DND-41 (cell line): Measurements from ENCODE around the gene TOX3.

Experiments
- ATAC-seq: fragments of 200-7000 bp; cut with Tn5 transposase; 3 replicates; pipeline ENCODE4 v1.9.1; 2021; ENCODE audit warnings: low read depth; ENCODE audit not compliant: insufficient read depth
- DNase-seq: peaks from one replicate; pipeline ENCODE4 v3.0.0-alpha.2; 2020
- H2AFZ ChIP-seq: 2 replicates; pipeline ENCODE4 v1.6.0; 2012; ENCODE audit warnings: low read depth, low read length
- H3K27ac ChIP-seq: 2 replicates; pipeline ENCODE4 v1.5.1; 2012; ENCODE audit warnings: low read length, inconsistent platforms
- H3K27me3 ChIP-seq: fragments of 200-600 bp; sonication (generic); 2 replicates; pipeline ENCODE4 v1.6.0; 2012; ENCODE audit warnings: low read length, mild to moderate bottlenecking, inconsistent platforms; ENCODE audit not compliant: insufficient read depth, poor library complexity
- H3K36me3 ChIP-seq: 2 replicates; pipeline ENCODE4 v1.5.1; 2012; ENCODE audit warnings: low read length, inconsistent platforms; ENCODE audit not compliant: insufficient read depth
- H3K4me1 ChIP-seq: 2 replicates; pipeline ENCODE4 v1.5.1; 2012; ENCODE audit warnings: mild to moderate bottlenecking, low read length; ENCODE audit not compliant: insufficient read depth
- H3K4me2 ChIP-seq: 2 replicates; pipeline ENCODE4 v1.6.0; 2012; ENCODE audit warnings: mild to moderate bottlenecking, moderate library complexity, low read length, inconsistent platforms; ENCODE audit not compliant: insufficient read depth
- H3K4me3 ChIP-seq, 2 experiments: fragments of 200-600 bp in 1 of 2; shearing (Covaris generic) in 1 of 2; 2 replicates each; pipeline ENCODE4 v1.5.1; 2012 to 2016; ENCODE audit warnings: inconsistent platforms in 2 of 2, low read length in 2 of 2, mild to moderate bottlenecking in 2 of 2, low read depth in 1 of 2, moderate library complexity in 1 of 2
- H3K79me2 ChIP-seq: 2 replicates; pipeline ENCODE4 v1.6.0; 2012; ENCODE audit warnings: low read length, inconsistent platforms; ENCODE audit not compliant: insufficient read depth
- H3K9ac ChIP-seq: 2 replicates; pipeline ENCODE4 v1.6.0; 2012; ENCODE audit warnings: low read depth, mild to moderate bottlenecking, inconsistent platforms, low read length, moderate library complexity
- H3K9me3 ChIP-seq: 2 replicates; pipeline ENCODE4 v1.5.1; 2012; ENCODE audit warnings: low read length, moderate library complexity, mild to moderate bottlenecking, inconsistent platforms; ENCODE audit not compliant: insufficient read depth, severe bottlenecking
- H4K20me1 ChIP-seq: 2 replicates; pipeline ENCODE4 v1.6.0; 2012; ENCODE audit warnings: low read length; ENCODE audit not compliant: insufficient read depth
- EZH2 ChIP-seq: IDR thresholded peaks from 3 replicates; pipeline ENCODE4 v1.6.1; 2012; ENCODE audit warnings: borderline replicate concordance, low read depth, mild to moderate bottlenecking, moderate library complexity, low read length, inconsistent platforms; ENCODE audit not compliant: severe bottlenecking
- TF ChIP-seq, protein P1 (sequence below): IDR thresholded peaks from 2 replicates; pipeline ENCODE4 v1.5.1; 2012; ENCODE audit warnings: borderline replicate concordance, low read length, moderate library complexity, mild to moderate bottlenecking; ENCODE audit not compliant: poor library complexity, severe bottlenecking; ENCODE audit errors: extremely low read depth

Gene TOX3

DNA sequence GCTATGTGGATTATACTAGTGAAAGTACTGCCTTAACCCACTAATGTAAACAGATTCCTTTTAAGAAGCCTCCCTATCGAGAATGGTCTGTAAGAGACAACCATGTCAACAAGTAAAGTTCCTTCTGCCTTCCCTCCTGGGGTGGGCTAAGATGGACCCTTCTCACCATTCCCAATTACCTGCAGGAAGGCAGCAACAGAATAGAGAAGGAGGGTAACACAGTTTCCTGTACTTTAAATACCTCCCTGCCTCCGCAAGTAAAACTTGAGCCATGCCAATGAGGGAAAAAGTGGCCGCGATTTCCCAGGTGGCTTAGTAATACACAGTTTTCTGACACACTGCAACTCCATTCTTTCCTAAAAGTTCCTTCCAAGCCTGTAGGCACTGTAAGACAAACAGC, 45.2 kb downstream of the TOX3 start:
- Histone ChIP-seq H3K79me2 (no peaks in the 10 kb centered on the region), H3K4me2 (no peak overlapping the region), H3K4me3 (no peak overlapping the region), H3K9ac (no peak overlapping the region), H3K27me3 (no peaks in the 10 kb centered on the region), H3K4me1 (no peaks in the 10 kb centered on the region), H3K27ac (no peak overlapping the region), H3K36me3 (no peaks in the 10 kb centered on the region), H4K20me1 (no peaks in the 10 kb centered on the region), H3K9me3 (no peaks in the 10 kb centered on the region), H2AFZ (no peak overlapping the region)
- DNase-seq = no peak
- ATAC-seq = no peak
- TF ChIP-seq EZH2 = no peak
- TF ChIP-seq, protein P1, sequence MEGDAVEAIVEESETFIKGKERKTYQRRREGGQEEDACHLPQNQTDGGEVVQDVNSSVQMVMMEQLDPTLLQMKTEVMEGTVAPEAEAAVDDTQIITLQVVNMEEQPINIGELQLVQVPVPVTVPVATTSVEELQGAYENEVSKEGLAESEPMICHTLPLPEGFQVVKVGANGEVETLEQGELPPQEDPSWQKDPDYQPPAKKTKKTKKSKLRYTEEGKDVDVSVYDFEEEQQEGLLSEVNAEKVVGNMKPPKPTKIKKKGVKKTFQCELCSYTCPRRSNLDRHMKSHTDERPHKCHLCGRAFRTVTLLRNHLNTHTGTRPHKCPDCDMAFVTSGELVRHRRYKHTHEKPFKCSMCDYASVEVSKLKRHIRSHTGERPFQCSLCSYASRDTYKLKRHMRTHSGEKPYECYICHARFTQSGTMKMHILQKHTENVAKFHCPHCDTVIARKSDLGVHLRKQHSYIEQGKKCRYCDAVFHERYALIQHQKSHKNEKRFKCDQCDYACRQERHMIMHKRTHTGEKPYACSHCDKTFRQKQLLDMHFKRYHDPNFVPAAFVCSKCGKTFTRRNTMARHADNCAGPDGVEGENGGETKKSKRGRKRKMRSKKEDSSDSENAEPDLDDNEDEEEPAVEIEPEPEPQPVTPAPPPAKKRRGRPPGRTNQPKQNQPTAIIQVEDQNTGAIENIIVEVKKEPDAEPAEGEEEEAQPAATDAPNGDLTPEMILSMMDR = no peak

DNA sequence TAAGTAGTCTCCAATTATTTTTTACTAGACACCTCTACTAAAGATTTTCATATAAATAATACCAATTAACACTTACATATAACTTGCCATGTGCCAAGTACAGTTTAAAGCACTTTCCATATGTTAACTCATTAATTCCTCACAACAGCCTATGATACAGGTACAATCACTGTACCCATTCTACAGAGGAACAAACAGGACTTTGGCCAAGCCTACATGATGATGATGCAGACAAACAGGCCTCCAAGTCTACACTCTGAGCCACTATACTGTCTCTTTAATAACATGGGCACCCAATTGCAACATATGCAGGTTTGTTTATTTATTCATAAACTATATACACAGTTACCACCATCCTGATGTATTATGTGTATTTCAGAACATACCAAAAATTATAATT, 46.0 kb downstream of the TOX3 start:
- no peaks in the 10 kb centered on the region for H3K9me3 ChIP-seq
- H3K27ac ChIP-seq = no peak overlapping the region
- no peaks in the 10 kb centered on the region for H3K27me3 ChIP-seq
- DNase-seq (no peak), ATAC-seq (no peak)
- no peak overlapping the region for H3K4me3 ChIP-seq
- TF ChIP-seq, protein P1 = no peak
- TF ChIP-seq EZH2 = no peak
- H3K4me1 ChIP-seq = no peaks in the 10 kb centered on the region
- no peak overlapping the region for H2AFZ ChIP-seq
- no peaks in the 10 kb centered on the region for H4K20me1 ChIP-seq
- H3K9ac ChIP-seq = no peak overlapping the region
- no peak overlapping the region for H3K4me2 ChIP-seq
- no peaks in the 10 kb centered on the region for H3K79me2 ChIP-seq
- no peaks in the 10 kb centered on the region for H3K36me3 ChIP-seq

DNA sequence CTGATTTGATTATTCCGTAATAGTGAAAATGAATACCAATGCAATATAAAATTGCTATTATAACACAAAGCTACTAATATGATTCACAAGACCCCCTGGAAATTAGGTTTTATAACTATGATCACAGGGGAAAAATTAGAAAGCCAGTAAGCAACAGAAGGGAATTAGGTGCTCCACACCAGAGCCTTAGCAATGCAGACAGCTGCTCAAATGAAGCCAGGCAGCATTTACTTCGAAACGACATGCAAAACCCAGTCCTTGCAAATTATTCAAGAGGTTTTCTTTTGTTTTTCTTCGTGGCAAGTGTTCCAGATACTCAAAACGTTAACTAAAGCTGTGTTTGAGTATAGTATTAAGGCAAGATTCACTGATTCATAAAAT, 47.9 kb downstream of the TOX3 start:
- H3K79me2 ChIP-seq = no peaks in the 10 kb centered on the region
- no peak overlapping the region for H3K9ac ChIP-seq
- H3K9me3 ChIP-seq = no peaks in the 10 kb centered on the region
- no peak overlapping the region for H3K27ac ChIP-seq
- ATAC-seq (no peak), DNase-seq (no peak)
- TF ChIP-seq, protein P1 = no peak
- H2AFZ ChIP-seq = no peak overlapping the region
- no peaks in the 10 kb centered on the region for H3K36me3 ChIP-seq
- H3K4me3 ChIP-seq = no peak overlapping the region
- no peaks in the 10 kb centered on the region for H4K20me1 ChIP-seq
- H3K4me1 ChIP-seq = no peaks in the 10 kb centered on the region
- H3K27me3 ChIP-seq = peaks cover 2% of the 10 kb centered on the region
- no peak overlapping the region for H3K4me2 ChIP-seq

DNA sequence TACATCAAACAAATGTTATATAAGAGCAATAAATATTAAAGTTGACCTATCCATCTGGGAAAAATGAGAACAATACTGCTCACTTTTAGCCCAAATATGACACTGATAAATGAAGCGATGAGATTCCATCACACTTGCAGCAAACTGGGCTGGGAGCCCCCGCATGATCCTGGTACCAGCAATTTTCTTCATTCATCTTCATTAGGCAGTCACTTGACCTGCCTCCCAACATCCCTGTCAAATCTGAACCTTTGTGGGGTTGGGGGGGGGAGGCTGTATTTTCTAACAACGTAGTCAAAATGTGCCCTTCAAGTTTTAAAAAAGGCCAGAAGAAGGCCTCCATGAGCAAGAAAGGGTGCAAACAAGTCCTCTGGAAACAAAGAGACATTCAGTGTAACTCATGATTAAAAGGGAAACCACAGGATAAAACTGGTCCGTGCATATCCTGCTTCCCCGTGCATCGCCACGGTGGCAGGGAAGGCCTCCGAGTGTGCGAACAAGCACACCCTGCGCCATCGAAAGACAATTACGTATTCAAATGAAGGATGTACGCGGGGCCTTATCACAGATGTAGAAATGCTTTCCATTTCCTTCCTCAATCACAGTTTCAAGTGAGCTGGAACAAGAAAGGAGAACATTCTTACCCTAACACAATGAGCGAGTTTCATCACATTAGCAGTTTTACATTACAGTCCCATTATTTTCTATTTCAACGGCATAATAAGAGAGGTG, 48.4 kb downstream of the TOX3 start:
- Histone ChIP-seq H3K9me3 (no peaks in the 10 kb centered on the region), H3K4me1 (no peaks in the 10 kb centered on the region), H2AFZ (no peak overlapping the region), H3K27me3 (peaks cover 2% of the 10 kb centered on the region), H3K27ac (no peak overlapping the region), H3K4me2 (no peak overlapping the region), H4K20me1 (no peaks in the 10 kb centered on the region), H3K36me3 (no peaks in the 10 kb centered on the region), H3K79me2 (no peaks in the 10 kb centered on the region), H3K4me3 (no peak overlapping the region), H3K9ac (no peak overlapping the region)
- ATAC-seq = no peak
- TF ChIP-seq, protein P1 = no peak
- TF ChIP-seq EZH2 = no peak
- DNase-seq = no peak
